SK-N-MC (cell line): Measurements from ENCODE around the gene DIDO1.

Source experiments
- EZH2 ChIP-seq: fragments of 200-600 bp; sonication (generic); IDR thresholded peaks from one replicate; pipeline ENCODE4 v1.6.1; 2017; ENCODE audit warnings: antibody characterized with exemption
- POLR2AphosphoS5 ChIP-seq: IDR thresholded peaks from 2 replicates; pipeline ENCODE4 v1.6.1; 2012; ENCODE audit warnings: mild to moderate bottlenecking, low read depth, low read length, borderline replicate concordance

- TF ChIP-seq EZH2: no peak
- TF ChIP-seq POLR2AphosphoS5: no peak
Measured at GRCh38 chr20:62854121-62854520, 72.2 kb downstream of the DIDO1 start.
